PFSK-1 (cell line): Measurements from ENCODE around the gene RNF207.

ENCODE experiments used
- FOXP2 ChIP-seq: optimal IDR thresholded peaks from 2 replicates; pipeline ENCODE3; 2011; ENCODE audit warnings: borderline replicate concordance, control low read depth, inconsistent platforms; ENCODE audit not compliant: insufficient read depth; ENCODE audit errors: extremely low read length, extremely low read depth
- POLR2AphosphoS5 ChIP-seq: IDR thresholded peaks from 2 replicates; pipeline ENCODE4 v1.6.1; 2012; ENCODE audit warnings: low read depth, mild to moderate bottlenecking, control low read depth, low read length, moderate library complexity
- SIN3A ChIP-seq: IDR thresholded peaks from 2 replicates; pipeline ENCODE4 v1.6.1; 2012; ENCODE audit warnings: mild to moderate bottlenecking, low read length, moderate library complexity, borderline replicate concordance; ENCODE audit not compliant: insufficient read depth
- TAF1 ChIP-seq: IDR thresholded peaks from 2 replicates; pipeline ENCODE4 v1.6.1; 2012; ENCODE audit warnings: low read length, control low read depth, borderline replicate concordance; ENCODE audit not compliant: insufficient read depth
- TF ChIP-seq, protein P1 (sequence below), 2 experiments: IDR thresholded peaks; 2 replicates each; pipeline versions ENCODE4 v1.6.1 to v1.8.0; 2011 to 2012; ENCODE audit warnings: low read depth in 2 of 2, low read length in 2 of 2, control low read depth in 1 of 2, inconsistent platforms in 1 of 2, mild to moderate bottlenecking in 1 of 2, moderate library complexity in 1 of 2; ENCODE audit not compliant: insufficient read depth in 1 of 2

The RNF207 gene

DNA sequence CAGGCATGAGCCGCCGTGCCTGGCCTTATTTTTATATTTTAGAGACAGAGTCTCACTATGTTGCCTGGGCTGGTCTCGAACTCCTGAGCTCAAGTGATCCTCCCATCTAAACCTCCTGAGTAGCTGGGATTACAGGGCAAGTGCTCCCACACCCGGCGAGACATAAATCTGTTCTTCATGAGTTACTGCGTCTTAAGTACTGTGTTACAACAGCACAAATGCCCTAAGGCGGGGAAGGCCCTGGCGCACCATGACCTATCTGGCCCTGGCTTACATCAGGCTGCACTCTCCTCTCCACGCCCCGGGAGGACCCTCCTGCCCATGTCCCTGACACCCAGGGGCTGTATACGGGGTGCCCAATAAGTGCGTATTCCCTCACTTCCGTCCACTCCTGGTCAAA, 50.7 kb downstream of the RNF207 start:
- TF ChIP-seq TAF1 = no peak
- TF ChIP-seq SIN3A = no peak
- no peak for TF ChIP-seq POLR2AphosphoS5
- TF ChIP-seq FOXP2 = no peak
- TF ChIP-seq, protein P1, sequence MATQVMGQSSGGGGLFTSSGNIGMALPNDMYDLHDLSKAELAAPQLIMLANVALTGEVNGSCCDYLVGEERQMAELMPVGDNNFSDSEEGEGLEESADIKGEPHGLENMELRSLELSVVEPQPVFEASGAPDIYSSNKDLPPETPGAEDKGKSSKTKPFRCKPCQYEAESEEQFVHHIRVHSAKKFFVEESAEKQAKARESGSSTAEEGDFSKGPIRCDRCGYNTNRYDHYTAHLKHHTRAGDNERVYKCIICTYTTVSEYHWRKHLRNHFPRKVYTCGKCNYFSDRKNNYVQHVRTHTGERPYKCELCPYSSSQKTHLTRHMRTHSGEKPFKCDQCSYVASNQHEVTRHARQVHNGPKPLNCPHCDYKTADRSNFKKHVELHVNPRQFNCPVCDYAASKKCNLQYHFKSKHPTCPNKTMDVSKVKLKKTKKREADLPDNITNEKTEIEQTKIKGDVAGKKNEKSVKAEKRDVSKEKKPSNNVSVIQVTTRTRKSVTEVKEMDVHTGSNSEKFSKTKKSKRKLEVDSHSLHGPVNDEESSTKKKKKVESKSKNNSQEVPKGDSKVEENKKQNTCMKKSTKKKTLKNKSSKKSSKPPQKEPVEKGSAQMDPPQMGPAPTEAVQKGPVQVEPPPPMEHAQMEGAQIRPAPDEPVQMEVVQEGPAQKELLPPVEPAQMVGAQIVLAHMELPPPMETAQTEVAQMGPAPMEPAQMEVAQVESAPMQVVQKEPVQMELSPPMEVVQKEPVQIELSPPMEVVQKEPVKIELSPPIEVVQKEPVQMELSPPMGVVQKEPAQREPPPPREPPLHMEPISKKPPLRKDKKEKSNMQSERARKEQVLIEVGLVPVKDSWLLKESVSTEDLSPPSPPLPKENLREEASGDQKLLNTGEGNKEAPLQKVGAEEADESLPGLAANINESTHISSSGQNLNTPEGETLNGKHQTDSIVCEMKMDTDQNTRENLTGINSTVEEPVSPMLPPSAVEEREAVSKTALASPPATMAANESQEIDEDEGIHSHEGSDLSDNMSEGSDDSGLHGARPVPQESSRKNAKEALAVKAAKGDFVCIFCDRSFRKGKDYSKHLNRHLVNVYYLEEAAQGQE (IDR thresholded peaks at IDR 0.05; ENCODE audit: insufficient read depth in 1 of 2, low read depth in 2 of 2, low read length in 2 of 2) = no peak

DNA sequence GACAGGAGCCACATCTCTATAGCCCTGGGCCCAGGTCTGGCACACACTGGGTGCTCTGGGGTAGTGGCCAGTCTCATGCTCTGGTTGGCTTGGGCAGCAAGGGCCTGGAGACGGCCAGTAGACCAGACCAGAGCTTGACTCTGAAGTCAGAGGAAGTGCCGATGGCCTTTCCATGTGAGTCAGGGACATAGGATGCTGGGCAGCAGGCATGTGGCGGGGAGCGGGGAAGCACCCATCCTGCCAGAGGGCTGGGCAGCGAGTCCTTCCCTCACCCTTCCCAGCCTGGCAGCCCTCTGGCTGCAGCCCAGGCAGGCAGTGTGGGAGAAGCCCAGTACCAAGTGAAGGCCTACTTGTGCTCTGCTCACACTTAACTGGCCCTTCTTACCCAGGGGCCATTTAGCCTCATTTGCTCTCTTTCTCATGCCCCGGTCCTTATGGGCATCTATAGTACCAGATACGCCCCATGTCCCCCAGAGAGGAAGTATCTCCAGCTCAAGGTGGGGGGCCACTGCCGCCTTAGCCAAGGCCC, 51.7 kb downstream of the RNF207 start:
- TF ChIP-seq FOXP2 = no peak
- TF ChIP-seq, protein P1 (IDR thresholded peaks at IDR 0.05; ENCODE audit: insufficient read depth in 1 of 2, low read depth in 2 of 2, low read length in 2 of 2) = no peak
- no peak for TF ChIP-seq POLR2AphosphoS5
- no peak for TF ChIP-seq TAF1
- TF ChIP-seq SIN3A = no peak

DNA sequence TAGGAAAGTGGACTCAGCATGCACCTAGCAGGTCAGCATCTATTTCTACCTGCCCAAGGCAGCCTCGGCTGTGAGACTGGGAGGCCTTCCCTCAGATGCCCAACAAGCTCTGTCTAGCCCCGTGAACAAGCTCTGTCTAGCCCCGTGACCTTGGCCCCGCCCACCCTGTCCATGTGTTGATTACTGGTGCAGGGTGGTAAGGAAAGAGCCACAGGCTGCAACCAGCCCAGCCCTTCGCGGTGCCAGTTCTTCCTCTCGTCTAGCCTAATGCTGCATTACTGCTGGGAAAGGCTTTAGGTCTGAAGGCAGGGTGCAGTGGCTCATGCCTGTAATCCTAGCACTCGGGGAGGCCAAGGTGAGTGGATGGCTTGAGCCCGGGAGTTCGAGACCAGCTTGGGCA, 52.8 kb downstream of the RNF207 start:
- TF ChIP-seq POLR2AphosphoS5 = no peak
- TF ChIP-seq TAF1 = no peak
- TF ChIP-seq, protein P1 (IDR thresholded peaks at IDR 0.05; ENCODE audit: insufficient read depth in 1 of 2, low read depth in 2 of 2, low read length in 2 of 2) = no peak
- no peak for TF ChIP-seq SIN3A
- no peak for TF ChIP-seq FOXP2

DNA sequence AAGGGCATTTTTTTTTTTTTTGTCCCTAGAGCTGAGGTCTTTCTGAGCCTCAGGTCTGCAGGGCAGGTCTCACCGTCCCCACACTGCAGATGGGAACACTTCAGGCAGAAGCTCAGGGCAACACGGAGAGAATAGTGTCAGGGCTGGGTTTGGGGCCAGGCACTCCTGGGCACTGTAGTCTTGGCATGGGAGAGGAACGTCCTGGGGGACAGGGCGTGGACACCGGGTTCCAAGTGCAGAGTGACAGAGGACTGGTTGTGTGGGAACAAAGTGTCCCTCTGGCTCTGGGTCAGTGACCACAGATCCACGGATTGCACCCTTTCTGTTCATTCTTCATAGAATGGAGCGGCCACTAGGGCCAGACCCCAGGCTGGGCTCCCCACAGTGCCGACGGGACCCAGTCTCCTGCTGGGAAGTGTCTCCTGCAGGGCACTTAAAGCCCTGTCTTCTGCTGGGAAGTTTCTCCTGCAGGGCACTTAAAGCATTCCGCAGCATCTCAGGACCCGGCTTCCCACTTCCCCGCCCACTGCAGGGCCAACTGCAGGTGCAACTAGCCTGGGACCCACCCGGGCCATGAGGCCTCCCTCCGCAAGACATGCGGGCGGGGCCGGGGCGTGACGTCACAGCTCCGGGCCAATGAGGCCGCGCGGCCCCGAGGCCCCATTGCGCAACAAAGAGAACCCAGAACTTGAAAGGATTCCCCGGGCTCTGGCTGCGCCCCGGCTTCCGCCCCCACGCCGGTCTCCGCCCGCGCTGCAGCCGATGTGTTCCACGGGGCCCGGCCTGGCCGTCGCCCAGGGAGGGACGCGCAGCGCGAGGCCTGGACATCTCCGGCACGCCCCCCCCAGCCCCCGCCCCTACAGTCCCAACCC, 53.8 kb downstream of the RNF207 start:
- peak; percentile 23 for TF ChIP-seq FOXP2
- no peak for TF ChIP-seq TAF1

DNA sequence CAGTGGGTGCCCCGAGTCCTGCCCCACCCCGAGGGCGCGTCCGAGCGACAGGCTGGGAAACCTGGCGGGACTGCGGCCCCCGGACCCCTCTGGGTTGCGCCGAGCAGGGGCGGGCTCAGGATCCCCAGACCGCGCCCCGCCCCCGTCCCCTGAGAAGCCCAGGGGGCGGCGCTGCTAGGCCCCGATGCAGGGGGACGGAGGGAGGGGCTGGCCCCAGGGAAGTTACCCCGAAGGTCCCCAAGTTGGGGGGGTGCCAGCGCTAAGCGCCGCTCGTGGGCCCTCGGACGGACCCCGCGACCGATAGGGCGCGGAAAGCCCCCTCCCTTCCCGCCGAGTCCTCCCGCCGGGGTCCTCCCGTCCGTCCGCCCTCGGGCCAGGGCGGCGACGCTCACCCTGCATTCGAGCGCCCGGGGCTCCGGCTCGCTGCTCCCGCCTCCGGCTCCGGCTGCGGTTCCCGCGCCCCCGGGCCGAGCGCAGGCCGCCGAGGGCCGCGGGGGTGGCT, 54.6 kb downstream of the RNF207 start:
- TF ChIP-seq SIN3A (no peak), TAF1 (no peak), POLR2AphosphoS5 (no peak), FOXP2 (no peak)
- TF ChIP-seq, protein P1 (IDR thresholded peaks at IDR 0.05; ENCODE audit: insufficient read depth in 1 of 2, low read depth in 2 of 2, low read length in 2 of 2) = no peak
